Middle frontal gyrus (tissue), 1 donor: Measurements from ENCODE around the gene ECT2L.
"Not testable (repeated sequence)": the region's sequence is repeated elsewhere in the genome, so short reads cannot be mapped to it uniquely, and the experiment has no call there.

Experiments
- DNase-seq: peaks from one replicate; pipeline ENCODE4 v3.0.0-alpha.2; 2015; ENCODE audit warnings: low spot score; ENCODE audit errors: extremely low spot score

ECT2L gene

GRCh38 chr6:138926579-138926978 lies 130.7 kb downstream of the ECT2L start:
- no peak for DNase-seq

DNA sequence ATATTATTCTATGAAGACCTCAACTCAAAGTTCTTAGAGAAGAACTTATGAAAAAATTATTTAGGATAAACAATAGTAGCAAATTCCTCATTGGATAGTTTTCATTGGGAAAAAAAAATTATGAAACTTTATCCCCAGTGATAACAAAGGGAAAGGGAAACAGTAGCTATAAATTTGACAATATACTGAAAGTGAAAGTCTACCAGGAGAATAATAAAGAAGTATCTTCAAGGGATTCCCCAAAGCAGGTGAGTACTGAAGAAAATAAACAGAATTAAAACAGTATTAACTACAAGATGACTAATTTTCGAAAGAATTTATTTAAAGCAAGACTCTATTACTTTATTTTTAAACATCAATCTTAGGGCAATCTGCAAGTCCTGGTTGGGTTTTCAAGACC lies 135.8 kb downstream of the ECT2L start:
- no peak for DNase-seq

GRCh38 chr6:138936873-138937272 lies 141.0 kb downstream of the ECT2L start:
- not testable (repeated sequence) for DNase-seq

- DNase-seq: no peak
Measured at GRCh38 chr6:138943089-138943625, 147.3 kb downstream of the ECT2L start.

DNA sequence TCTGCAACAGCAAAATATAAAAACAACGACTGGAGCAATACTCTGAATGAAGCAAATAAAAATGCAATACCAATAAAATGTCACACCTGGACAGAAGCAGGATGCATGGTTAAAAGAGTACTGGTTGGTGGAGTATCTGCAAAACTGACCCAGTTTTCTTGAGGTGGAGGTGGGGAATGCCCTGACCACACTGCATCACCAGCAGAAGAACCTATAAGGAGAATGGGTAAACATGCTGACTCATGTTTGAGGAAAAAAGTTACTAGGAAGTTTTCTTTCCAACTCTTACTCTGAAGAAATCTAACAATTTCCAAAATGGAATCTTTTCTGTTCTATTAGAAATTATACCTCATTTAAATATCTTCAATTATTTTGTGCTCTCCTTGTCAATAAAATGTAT lies 148.5 kb downstream of the ECT2L start:
- no peak for DNase-seq

- DNase-seq: no peak
Measured at GRCh38 chr6:138945354-138945753, 149.5 kb downstream of the ECT2L start.

DNA sequence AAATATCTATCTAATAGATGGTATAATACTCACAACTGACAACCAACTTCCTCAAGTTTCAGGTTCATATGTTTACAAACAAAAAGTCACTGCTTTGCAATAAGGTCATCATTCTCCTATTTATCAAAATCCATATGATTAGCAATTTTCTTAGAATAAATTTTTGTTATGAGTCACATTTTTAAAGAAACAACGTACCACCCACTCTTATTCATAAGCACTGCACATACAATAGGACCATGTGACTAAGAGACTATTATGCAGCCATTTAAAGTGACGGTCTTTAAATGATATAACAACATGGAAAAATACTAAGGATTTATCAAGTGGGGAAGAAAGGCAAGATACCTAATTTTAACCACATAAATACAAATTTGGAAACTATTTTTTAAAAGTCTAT lies 152.1 kb downstream of the ECT2L start:
- no peak for DNase-seq

- DNase-seq: no peak
Measured at GRCh38 chr6:138948546-138949179, 152.8 kb downstream of the ECT2L start.

DNA sequence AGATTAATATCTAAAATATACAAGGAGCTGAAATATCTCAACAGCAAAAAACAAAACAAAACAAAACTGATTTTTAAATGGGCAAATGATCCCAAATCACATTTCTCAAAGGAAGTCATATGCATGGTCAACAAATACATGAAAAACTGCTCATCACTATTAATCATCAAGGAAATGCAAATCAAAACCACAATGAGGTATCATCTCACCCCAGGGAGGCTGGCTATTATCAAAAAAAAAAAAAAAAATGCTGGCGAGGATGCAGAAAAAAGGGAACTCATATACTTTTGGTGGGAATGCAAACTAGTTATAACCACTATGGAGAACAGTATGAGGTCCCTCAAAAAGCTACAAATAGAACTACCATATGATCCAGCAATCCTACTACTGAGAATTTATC lies 157.6 kb downstream of the ECT2L start:
- DNase-seq: no peak
